ENCODE results near the gene CSNK1G1.

DNA sequence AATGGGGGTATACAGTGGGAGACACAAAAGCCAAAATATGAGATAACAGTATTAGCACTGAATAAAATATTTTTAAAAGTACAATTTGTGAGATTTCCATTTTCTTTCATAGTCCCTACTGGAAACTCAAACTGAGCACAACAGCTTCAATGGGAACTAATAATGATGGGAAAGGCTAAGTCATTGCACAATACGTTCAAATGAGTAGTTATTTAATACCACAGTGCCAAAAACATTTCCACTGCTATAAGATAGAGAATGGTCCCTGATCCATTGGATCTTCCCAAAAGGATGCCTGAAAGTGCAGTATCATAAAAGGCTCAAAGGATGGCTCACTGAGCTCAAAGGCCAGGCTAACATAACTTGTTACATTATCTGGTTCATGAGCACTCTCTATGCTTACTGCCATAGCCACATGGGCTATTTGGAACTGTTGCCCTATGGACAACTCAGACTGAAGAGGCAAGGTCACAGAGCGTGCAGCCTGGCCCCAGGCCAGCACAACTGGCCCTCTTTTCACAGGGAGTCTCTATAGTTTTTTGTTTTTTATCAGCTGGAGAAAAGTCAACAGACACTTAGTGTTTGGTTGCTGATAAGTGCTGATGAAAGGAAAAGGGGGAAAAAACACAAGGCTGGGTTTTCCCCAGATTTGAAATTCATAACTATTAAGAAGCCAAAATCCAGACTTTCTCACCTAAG is 139.1 kb downstream of the CSNK1G1 start:
- TF ChIP-seq POLR2A (IDR thresholded peaks at IDR 0.05) (no peak), CTCF (IDR thresholded peaks at IDR 0.05 in 8 of 11, conservative IDR thresholded peaks at IDR 0.05 in 3 of 11) (no peak)
